HG03439 (cell line): Measurements from ENCODE around the gene PRKAR1B.
"Not testable (repeated sequence)": the region's sequence is repeated elsewhere in the genome, so short reads cannot be mapped to it uniquely, and the experiment has no call there.

ENCODE experiments used
- ATAC-seq: cut with Tn5 transposase; IDR thresholded peaks from one replicate; pipeline ENCODE4 v1.9.1; 2021; ENCODE audit warnings: mild to moderate bottlenecking, moderate library complexity; ENCODE audit not compliant: unreplicated experiment

Gene PRKAR1B

GRCh38 chr7:651032-651728, 75.9 kb downstream of the PRKAR1B start:
- no peak for ATAC-seq

DNA sequence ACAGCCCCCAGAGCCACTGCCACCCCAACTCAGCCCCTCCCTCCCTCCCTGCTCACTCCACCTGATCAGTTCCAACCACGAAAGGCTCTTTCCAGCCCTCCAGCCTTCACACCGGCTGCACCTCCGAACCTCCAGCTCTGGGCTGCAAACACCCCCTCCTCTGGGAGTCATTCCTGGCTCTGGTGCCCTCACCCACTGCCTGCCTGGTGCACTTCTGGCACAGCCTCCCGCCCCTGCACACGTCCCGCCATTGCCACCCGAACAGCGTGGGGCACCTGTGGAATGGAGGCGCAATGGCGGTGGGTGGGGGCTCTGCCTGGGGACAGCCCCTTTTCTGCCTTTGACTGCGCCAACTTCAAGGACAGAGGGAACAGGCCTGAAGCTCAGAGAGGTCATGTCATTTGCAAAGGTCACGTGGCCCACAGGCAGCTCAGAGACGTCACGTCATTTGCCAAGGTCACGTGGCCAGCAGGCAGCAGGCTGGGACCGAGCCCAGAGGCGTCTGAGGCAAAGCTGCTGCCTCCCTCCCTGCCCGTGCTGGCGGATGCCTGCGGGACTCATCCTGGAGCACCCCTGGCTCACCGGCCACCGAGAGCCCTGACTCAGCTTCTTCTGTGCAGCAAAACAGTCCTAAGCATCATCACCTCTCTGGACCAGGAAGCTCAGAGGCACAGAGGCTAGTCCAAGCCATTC, 76.6 kb downstream of the PRKAR1B start:
- ATAC-seq: no peak

GRCh38 chr7:646951-647350, 80.1 kb downstream of the PRKAR1B start:
- no peak for ATAC-seq

- no peak for ATAC-seq
Observed at GRCh38 chr7:646487-646886, 80.6 kb downstream of the PRKAR1B start.

- ATAC-seq: no peak
Observed at GRCh38 chr7:645606-646005, 81.5 kb downstream of the PRKAR1B start.

- ATAC-seq: no peak
Observed at GRCh38 chr7:644381-645305, 82.4 kb downstream of the PRKAR1B start.

- ATAC-seq: no peak
Observed at GRCh38 chr7:641966-642365, 85.1 kb downstream of the PRKAR1B start.

- ATAC-seq: no peak
Observed at GRCh38 chr7:641269-641671, 85.8 kb downstream of the PRKAR1B start.

- no peak for ATAC-seq
Observed at GRCh38 chr7:638256-639011, 88.6 kb downstream of the PRKAR1B start.

DNA sequence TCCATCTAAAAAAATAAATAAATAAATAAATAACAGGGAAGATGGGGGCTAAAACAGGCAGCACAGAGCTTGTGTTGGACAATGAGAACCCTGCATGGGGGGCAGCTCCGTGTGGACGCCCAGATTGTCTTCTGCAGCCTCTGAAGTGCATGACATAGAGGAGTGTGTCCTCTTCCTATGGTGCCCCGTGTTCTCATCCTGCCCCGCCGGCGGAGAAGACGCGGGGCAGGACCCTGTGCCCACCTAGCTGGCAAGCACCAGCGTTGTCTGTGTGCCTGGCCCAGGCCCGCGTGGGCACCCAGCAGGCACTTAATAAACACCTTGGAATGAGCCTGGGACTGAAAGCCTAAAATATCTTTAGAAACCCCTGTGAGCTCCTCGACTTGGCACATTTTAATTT, 89.3 kb downstream of the PRKAR1B start:
- no peak for ATAC-seq

GRCh38 chr7:636396-636795, 90.7 kb downstream of the PRKAR1B start:
- no peak for ATAC-seq

- ATAC-seq: not testable (repeated sequence)
Observed at GRCh38 chr7:635687-636382, 91.2 kb downstream of the PRKAR1B start.

DNA sequence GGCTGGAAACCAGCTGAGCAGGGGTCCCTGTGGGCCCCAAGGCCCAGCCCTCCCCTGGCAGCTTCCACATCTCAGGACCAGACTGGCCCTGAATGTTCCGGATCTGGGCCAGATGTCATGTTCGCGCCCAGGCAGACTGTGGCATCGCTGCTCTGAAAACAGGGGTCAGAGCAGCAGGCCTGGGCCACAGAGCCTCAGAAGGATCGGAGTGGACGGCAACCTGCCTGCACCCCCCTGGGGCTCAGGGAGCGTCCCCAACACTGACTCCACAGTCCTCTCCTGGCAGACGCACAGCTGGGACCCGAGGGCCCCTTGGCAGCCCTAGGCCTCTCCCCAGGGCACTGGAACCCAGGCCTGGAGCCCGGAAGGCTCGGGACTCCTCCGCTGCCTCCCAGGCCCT, 91.9 kb downstream of the PRKAR1B start:
- ATAC-seq: no peak

GRCh38 chr7:633381-634018, 93.6 kb downstream of the PRKAR1B start:
- ATAC-seq: no peak

DNA sequence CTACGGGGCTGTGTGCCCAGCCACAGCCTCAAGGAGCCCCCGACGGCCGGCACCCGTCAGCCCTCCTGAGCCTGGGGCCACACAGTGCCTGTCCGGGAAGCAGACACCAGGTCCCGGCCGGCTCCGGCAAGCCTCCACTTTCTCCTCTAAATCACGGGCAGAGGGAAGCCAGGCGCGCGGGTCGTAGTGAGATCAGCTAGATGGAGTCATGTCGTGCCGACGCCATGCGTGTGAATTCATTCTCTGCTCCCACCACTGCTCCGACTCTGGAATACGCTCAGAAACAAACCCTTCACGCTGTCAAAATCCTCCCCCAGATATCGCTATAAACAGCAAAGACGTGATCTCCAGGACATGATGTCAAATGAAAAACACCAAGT, 94.3 kb downstream of the PRKAR1B start:
- no peak for ATAC-seq

DNA sequence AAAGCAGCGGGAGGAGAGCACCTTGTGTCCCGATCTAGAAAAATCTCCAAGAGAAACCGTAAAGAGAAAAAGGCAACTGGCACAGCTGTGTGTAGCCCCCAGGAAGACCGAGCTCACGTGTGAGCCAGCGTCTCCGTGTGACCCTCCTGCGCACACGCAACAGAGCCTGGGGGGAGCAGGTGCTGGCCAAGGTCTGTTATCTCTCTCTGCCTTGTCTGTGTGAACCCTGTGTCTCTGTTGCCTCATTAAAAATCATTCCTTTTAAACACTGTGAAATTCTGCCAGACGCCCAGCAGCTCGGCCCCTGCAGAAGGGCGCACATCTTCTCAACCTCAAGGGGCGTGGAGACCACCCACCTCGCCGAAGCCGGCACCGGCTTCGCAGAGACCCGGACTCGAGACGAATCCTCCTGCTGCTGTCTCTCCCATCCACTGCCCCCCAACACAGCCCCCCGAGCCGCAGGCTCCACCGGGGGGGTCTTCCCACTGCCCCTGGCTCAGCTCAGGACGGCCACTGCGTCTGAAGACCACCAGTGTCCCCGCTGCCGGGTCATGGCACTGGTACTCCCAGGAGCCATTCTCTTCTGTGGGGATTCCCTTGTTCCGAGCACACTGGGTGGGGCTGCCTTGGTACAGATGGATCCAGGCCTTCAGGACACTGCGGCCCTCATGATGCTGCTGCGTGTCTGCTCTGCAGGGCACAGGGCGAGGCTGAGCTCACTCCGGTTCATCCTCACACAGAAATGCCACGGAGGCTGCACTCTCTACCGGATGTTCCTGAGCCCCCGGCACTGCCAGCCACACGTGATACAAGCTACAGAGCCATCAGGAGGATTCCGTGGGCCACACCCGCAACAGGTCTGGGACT, 94.9 kb downstream of the PRKAR1B start:
- no peak for ATAC-seq

DNA sequence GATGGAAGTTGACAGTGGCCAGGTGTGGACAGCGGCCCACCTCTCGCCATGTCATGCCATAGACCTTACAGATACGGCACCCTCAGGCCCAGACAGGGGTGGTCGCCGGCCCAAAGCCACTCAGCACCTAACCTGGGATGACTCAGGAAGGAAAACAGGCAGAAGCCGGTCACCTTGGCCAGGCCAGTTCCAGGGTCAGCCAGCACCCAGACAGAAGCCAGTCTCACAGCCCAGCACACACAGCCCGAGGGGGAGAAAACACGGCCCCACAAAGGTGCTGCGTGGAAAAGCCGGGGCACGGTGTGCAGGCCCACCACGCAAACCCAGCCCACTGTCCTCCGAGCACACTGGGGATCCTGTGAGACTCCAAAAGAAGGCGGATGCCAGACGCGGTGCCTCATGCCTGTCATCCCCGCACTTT, 95.8 kb downstream of the PRKAR1B start:
- no peak for ATAC-seq

DNA sequence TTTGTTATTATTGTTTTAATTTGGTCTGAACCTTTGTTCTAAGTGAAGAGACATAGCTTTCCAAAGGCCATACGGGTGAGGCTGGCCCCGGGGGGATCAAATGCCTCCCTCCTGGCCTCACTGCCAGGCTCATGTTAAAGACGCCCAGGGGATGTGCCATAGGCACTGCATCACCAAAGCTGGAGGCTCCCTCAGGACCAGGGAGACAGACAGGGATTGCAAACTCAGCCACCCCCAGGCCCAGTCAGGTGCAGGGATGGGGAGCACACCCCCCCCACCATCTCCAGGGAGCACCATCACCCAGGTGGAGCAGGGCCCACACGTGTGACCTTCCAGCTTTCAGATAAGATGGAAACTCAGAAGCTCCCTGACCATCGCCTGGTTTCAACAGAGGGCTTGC, 96.5 kb downstream of the PRKAR1B start:
- no peak for ATAC-seq

DNA sequence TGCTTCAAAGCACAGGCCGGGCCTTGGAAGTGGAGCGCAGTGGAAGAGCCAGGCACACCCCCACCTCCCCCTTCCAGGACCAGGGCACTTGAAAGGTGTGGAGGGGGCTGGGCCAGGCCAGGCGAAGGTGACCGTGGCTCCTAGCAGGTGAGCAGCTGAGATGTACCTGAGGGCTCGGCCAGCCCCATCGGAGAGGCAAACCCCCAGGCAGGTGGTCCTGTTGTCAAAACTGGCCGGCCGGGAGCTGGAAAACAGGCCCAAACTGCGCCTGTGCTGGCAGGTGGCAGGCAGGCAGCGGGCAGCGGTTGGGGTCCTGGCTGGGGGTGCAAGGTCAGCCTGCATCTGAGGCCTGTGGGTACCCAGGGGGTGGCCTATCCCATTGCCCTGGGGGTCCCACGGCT, 97.0 kb downstream of the PRKAR1B start:
- ATAC-seq: no peak
